Testis (tissue), 3 donors: ENCODE data around the gene CHDH. TPM values are rescaled to one million over a fixed set of nuclear protein-coding genes. Genes with fewer than 3 reads are reported as not detected.

Source experiments
- DNase-seq: peaks from one replicate; pipeline ENCODE4 v3.0.0-alpha.2; 2019
- H3K27ac ChIP-seq, 2 donors: fragments of 200-600 bp; sonication (generic); one replicate each; pipeline ENCODE4 v1.5.1; 2019
- H3K27me3 ChIP-seq: fragments of 200-600 bp; sonication (generic); one replicate; pipeline ENCODE4 v1.5.1; 2019
- H3K36me3 ChIP-seq: fragments of 200-600 bp; sonication (generic); one replicate; pipeline ENCODE4 v1.5.1; 2017; ENCODE audit warnings: low read depth; ENCODE audit errors: missing control alignments
- H3K4me1 ChIP-seq: fragments of 200-600 bp; sonication (generic); one replicate; pipeline ENCODE4 v1.5.1; 2019
- H3K4me3 ChIP-seq, 2 donors: fragments of 200-600 bp; sonication (generic); one replicate each; pipeline ENCODE4 v1.5.1; 2017 to 2019
- H3K9me3 ChIP-seq: fragments of 200-600 bp; sonication (generic); one replicate; pipeline ENCODE4 v1.5.1; 2017
- POLR2A ChIP-seq: fragments of 450-650 bp; IDR thresholded peaks from one replicate; pipeline ENCODE4 v1.6.1; 2017; ENCODE audit warnings: antibody characterized with exemption, mild to moderate bottlenecking, moderate library complexity
- WGBS, 2 donors: methylation state at CpG; one replicate each; pipeline ENCODE4 v1.1.5; 2018; 5-methylcytosine and 5-hydroxymethylcytosine counted together
- intact Hi-C: fragments of 100-400 bp; cut with DNase I; formaldehyde crosslinking; loops from one replicate; pipeline ENCODE4 v1.15.1; 2023; ENCODE audit warnings: low total_unique reads
- polyA plus RNA-seq: library from polyadenylated mRNA; stranded (reverse); fragments of 350-450 nt; fragmentation: Illumina TruSeq; extraction: RNeasy Lipid Tissue Mini Kit (QIAGEN cat#74804); gene quantifications from one replicate; pipeline ENCODE4 v1.2.3, GENCODE V29; 2014; ENCODE audit warnings: low read depth, low replicate concordance; ENCODE audit not compliant: insufficient read depth
- total RNA-seq, 2 donors: library from RNA; depleted of rRNA; stranded (reverse); fragments of >200 nt; gene quantifications; one replicate each; pipeline ENCODE4 v1.2.3, GENCODE V29; 2016
- TF ChIP-seq, protein P1 (sequence below), 3 experiments: fragments of 450-650 bp in 2 of 3; fragments of 200-600 bp in 1 of 3; sonication (generic) in 1 of 3; IDR thresholded peaks; one replicate each; pipeline ENCODE4 v1.5.1; 2016 to 2019; ENCODE audit warnings: antibody characterized with exemption in 3 of 3, mild to moderate bottlenecking in 2 of 3, moderate library complexity in 1 of 3

CHDH gene
- total and polyA plus RNA-seq, 3 donors from 2014 or later = 13.5 to 41.4 (median 28.1) TPM

DNA sequence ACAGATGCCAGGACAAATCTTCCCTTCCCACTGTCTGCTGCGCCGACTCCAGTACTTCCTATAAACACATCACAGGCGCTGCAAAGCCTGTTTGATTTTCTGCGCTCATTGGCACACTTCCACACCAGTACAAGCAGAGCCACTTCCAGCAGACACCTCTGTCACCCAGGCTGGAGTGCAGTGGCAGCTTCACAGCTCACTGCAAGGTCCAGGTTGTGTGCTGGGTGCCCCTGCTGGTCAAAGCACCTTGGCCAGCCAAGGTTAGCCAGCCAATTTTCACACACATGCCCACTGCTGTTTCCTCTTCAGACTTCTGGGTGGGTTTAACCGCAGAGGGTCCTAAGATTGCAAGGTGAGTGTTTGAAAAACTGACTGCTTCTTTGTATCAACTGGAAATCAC lies 4.9 kb downstream of the CHDH start:
- Histone ChIP-seq H3K9me3 (no peaks in the 10 kb centered on the region), H3K36me3 (no peaks in the 10 kb centered on the region), H3K4me3 (no peak overlapping the region), H3K27ac (no peak overlapping the region), H3K27me3 (no peaks in the 10 kb centered on the region), H3K4me1 (peaks cover 9% of the 10 kb centered on the region)
- WGBS, 2 donors = 92% methylated on average over 5 of the region's 5 CpGs
- TF ChIP-seq POLR2A = no peak
- TF ChIP-seq, protein P1, sequence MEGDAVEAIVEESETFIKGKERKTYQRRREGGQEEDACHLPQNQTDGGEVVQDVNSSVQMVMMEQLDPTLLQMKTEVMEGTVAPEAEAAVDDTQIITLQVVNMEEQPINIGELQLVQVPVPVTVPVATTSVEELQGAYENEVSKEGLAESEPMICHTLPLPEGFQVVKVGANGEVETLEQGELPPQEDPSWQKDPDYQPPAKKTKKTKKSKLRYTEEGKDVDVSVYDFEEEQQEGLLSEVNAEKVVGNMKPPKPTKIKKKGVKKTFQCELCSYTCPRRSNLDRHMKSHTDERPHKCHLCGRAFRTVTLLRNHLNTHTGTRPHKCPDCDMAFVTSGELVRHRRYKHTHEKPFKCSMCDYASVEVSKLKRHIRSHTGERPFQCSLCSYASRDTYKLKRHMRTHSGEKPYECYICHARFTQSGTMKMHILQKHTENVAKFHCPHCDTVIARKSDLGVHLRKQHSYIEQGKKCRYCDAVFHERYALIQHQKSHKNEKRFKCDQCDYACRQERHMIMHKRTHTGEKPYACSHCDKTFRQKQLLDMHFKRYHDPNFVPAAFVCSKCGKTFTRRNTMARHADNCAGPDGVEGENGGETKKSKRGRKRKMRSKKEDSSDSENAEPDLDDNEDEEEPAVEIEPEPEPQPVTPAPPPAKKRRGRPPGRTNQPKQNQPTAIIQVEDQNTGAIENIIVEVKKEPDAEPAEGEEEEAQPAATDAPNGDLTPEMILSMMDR (IDR thresholded peaks at IDR 0.05) = peak in 1 of 3 experiments; percentile 2
- intact Hi-C loops = no loop called here
- DNase-seq = peak; percentile 26

DNA sequence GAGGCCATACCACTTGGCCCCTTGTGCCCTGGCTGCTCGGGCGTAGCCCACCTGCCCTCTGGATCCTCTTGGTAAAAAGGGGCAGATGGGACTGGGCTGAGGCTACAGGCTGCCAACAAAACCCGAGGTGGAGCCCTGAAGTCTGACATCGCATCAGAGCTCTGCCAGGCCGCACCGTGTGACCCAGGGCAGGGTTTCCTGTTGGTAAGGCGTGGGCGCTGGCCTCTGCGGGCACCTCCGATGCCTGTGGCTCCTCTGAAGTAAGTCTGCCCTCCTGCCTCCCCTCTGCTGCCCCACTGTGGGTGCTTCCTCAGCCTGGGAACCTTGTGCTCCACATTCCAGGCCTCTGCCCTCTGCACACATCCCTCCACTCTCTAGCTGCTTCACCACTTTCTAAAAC lies 8.9 kb downstream of the CHDH start:
- TF ChIP-seq, protein P1 (IDR thresholded peaks at IDR 0.05) = no peak
- no peak for TF ChIP-seq POLR2A
- 84% methylated on average over 7 to 10 of the region's 10 CpGs for WGBS, 2 donors
- Histone ChIP-seq H3K27ac (no peak overlapping the region), H3K9me3 (no peaks in the 10 kb centered on the region), H3K4me1 (no peaks in the 10 kb centered on the region), H3K27me3 (no peaks in the 10 kb centered on the region), H3K36me3 (no peaks in the 10 kb centered on the region), H3K4me3 (no peak overlapping the region)
- DNase-seq = no peak
- intact Hi-C loops = no loop called here

DNA sequence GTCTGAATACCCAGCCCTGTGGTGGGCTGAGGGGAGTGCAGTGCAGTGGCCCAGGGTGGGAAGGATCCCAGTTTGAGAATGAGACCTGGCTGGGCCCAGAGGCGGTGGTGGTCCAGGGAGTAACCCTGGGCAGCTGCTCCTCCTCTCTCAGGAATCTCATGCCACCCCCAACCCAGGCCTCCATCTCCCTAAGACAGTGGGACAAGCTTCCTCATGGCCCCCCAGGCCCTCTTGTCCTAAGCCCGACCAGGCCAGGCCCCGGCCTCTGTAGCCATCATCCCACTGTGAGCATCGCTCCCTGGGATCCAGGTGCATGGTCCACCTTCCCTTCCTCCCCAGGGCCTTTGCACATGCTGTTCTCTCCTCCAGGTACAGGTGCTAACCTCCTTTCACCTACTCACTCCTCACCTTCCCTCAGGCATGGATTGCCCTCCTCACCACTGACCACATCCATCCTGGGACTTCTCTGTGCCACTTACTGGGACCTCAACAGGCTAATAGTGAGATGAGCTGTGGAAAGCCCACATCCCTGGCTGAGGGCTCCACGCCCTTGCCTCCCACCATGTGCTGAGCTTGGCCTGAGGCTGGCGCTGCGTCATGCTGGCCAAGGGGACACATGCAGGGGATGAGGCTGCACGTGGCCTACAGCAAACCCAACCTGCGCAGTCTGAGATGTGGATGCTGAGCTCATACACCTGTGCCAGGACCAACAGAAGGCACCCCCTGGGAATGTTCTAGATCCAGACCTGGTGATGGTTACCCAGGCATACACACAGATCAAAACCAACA lies 9.9 kb downstream of the CHDH start:
- WGBS, 2 donors = 96 to 98% methylated on average over 6 to 9 of the region's 9 CpGs
- Histone ChIP-seq H3K9me3 (no peaks in the 10 kb centered on the region), H3K4me1 (no peaks in the 10 kb centered on the region), H3K27ac (no peak overlapping the region), H3K36me3 (no peaks in the 10 kb centered on the region), H3K27me3 (no peaks in the 10 kb centered on the region), H3K4me3 (no peak overlapping the region)
- intact Hi-C loops = no loop called here
- peak; percentile 4 for DNase-seq
- TF ChIP-seq, protein P1 (IDR thresholded peaks at IDR 0.05) = no peak
- no peak for TF ChIP-seq POLR2A

DNA sequence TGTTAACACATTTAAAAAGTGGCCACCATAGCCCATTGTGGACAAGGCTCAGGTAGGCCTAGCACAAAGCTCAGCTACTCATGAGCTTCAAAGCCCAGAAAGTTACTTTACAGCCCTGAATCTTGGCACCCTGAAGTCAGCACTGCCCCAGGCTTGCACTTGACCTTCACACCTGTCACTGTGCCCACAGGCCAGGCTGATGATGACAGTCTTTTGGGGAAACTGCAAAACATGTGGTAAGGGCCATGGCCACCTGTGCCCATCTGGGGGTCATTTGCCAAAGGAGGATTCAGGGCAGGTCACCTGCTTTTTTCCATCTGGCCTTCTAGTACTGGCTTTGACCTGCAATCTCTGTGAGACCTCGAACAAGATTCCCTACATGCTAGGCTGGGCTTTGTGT lies 11.0 kb downstream of the CHDH start:
- TF ChIP-seq, protein P1 (IDR thresholded peaks at IDR 0.05) = no peak
- TF ChIP-seq POLR2A = no peak
- no peak for DNase-seq
- Histone ChIP-seq H3K27me3 (no peaks in the 10 kb centered on the region), H3K27ac (no peak overlapping the region), H3K9me3 (no peaks in the 10 kb centered on the region), H3K4me3 (no peak overlapping the region), H3K36me3 (no peaks in the 10 kb centered on the region), H3K4me1 (no peaks in the 10 kb centered on the region)
- intact Hi-C loops = no loop called here
- 65 to 88% methylated on average over 1 of the region's 1 CpG for WGBS, 2 donors
